Endothelial cell of umbilical vein (primary cell): ENCODE data around the gene SAA4. TPM values are rescaled to one million over a fixed set of nuclear protein-coding genes. Genes with fewer than 3 reads are reported as not detected.

ENCODE experiments used
- BruUV-seq: library from RNA; stranded (reverse); fragments of 400-500 nt; replicated peaks from 2 replicates; lab custom pipeline; 2021; lab: Mats Ljungman, UMichigan
- CTCF ChIA-PET: fragments of 300-600, 350-600 bp; sonication (Branson Sonifier 250); formaldehyde crosslinking; loops from one replicate; lab custom pipeline; 2021; ENCODE audit warnings: antibody characterized with exemption, inconsistent platforms; lab: Charles Lee
- POLR2A ChIA-PET: fragments of 300-600, 350-600 bp; sonication (Branson Sonifier 250); formaldehyde crosslinking; loops from one replicate; lab custom pipeline; 2021; ENCODE audit warnings: antibody characterized with exemption, inconsistent platforms; lab: Charles Lee
- DNase-seq: peaks from one replicate; pipeline ENCODE4 v3.0.0-alpha.2; 2011; ENCODE audit warnings: low read depth, low spot score
- FAIRE-seq: peaks from 2 replicates; lab custom pipeline; 2011; peaks lifted over from hg19 to GRCh38; lab: Jason Lieb, UNC
- H2AFZ ChIP-seq: 2 replicates; pipeline ENCODE4 v1.6.0; 2012; ENCODE audit warnings: low read depth, low read length, control low read depth, inconsistent platforms
- H3K27ac ChIP-seq: 2 replicates; pipeline ENCODE4 v1.5.1; 2011; ENCODE audit warnings: low read depth, mild to moderate bottlenecking, control low read depth, low read length, moderate library complexity; ENCODE audit not compliant: insufficient read depth
- H3K27me3 ChIP-seq, 2 experiments: 2 replicates each; pipeline versions ENCODE4 v1.6.0 to v1.6.1; 2011; ENCODE audit warnings: low read length in 2 of 2, mixed read lengths in 1 of 2; ENCODE audit not compliant: control insufficient read depth in 2 of 2, insufficient read depth in 2 of 2
- H3K36me3 ChIP-seq, 2 experiments: 2 replicates in 1 of 2; 3 replicates in 1 of 2; pipeline ENCODE4 v1.5.1; 2011; ENCODE audit warnings: low read length in 2 of 2, mild to moderate bottlenecking in 1 of 2, moderate library complexity in 1 of 2; ENCODE audit not compliant: control insufficient read depth in 2 of 2, insufficient read depth in 2 of 2; ENCODE audit errors: extremely low read depth in 1 of 2
- H3K4me1 ChIP-seq: 3 replicates; pipeline ENCODE4 v1.5.1; 2011; ENCODE audit warnings: mild to moderate bottlenecking, low read length; ENCODE audit not compliant: control insufficient read depth, insufficient read depth; ENCODE audit errors: extremely low read depth
- H3K4me2 ChIP-seq: 2 replicates; pipeline ENCODE4 v1.6.1; 2011; ENCODE audit warnings: low read length, control low read depth, mixed read lengths; ENCODE audit not compliant: insufficient read depth
- H3K4me3 ChIP-seq, 3 experiments: fragments of 200-600 bp in 1 of 3; sonication (generic), shearing (Covaris generic) in 1 of 3; replicated peaks in 1 of 3; 2 replicates each; pipeline ENCODE4 v1.5.1; 2011 to 2016; ENCODE audit warnings: control low read depth in 3 of 3, low read length in 3 of 3, mild to moderate bottlenecking in 2 of 3, inconsistent platforms in 1 of 3, low read depth in 1 of 3, moderate library complexity in 1 of 3; ENCODE audit not compliant: insufficient read depth in 1 of 3
- H3K79me2 ChIP-seq: 2 replicates; pipeline ENCODE4 v1.6.0; 2012; ENCODE audit warnings: low read length, inconsistent platforms; ENCODE audit not compliant: control insufficient read depth, insufficient read depth
- H3K9ac ChIP-seq: replicated peaks from 2 replicates; pipeline ENCODE3; 2011; ENCODE audit warnings: low read length, control low read depth; ENCODE audit not compliant: insufficient read depth; ENCODE audit errors: extremely low read depth
- H3K9me1 ChIP-seq: replicated peaks from 3 replicates; pipeline ENCODE4 v1.6.0; 2011; ENCODE audit warnings: mild to moderate bottlenecking, low read length; ENCODE audit not compliant: control insufficient read depth, insufficient read depth; ENCODE audit errors: extremely low read depth
- H3K9me3 ChIP-seq: replicated peaks from 2 replicates; pipeline ENCODE4 v1.5.1; 2012; ENCODE audit warnings: low read length, inconsistent platforms; ENCODE audit not compliant: control insufficient read depth, insufficient read depth
- H4K20me1 ChIP-seq: replicated peaks from 2 replicates; pipeline ENCODE3; 2011; ENCODE audit warnings: mild to moderate bottlenecking, low read length; ENCODE audit not compliant: control insufficient read depth, insufficient read depth; ENCODE audit errors: extremely low read depth
- CTCF ChIP-seq, 2 donors: IDR thresholded peaks; 1 replicate in 1 of 2; 2 replicates in 1 of 2; pipeline ENCODE4 v1.5.1; 2011; ENCODE audit warnings: low read length in 2 of 2, mild to moderate bottlenecking in 2 of 2, moderate library complexity in 2 of 2, control low read depth in 1 of 2, inconsistent platforms in 1 of 2, low read depth in 1 of 2; ENCODE audit not compliant: insufficient read depth in 1 of 2; ENCODE audit errors: extremely low read depth in 1 of 2
- FOS ChIP-seq: IDR thresholded peaks from 2 replicates; pipeline ENCODE4 v1.6.1; 2011; ENCODE audit warnings: mild to moderate bottlenecking, low read length, moderate library complexity, borderline replicate concordance; ENCODE audit not compliant: insufficient read depth
- JUN ChIP-seq: IDR thresholded peaks from 2 replicates; pipeline ENCODE4 v1.6.1; 2011; ENCODE audit warnings: borderline replicate concordance, low read depth; ENCODE audit not compliant: insufficient read length, insufficient read depth
- MYC ChIP-seq: IDR thresholded peaks from one replicate; pipeline ENCODE4 v1.6.1; 2011; ENCODE audit warnings: mild to moderate bottlenecking, low read depth, low read length
- dilution Hi-C: fragments of 300-500 bp; cut with MboI; formaldehyde crosslinking; loops from one replicate; pipeline ENCODE4 v1.15.0; 2019; ENCODE audit warnings: low sequenced_read_pairs; ENCODE audit not compliant: extremely low pct_ligation_motif_present
- intact Hi-C: fragments of 100-400 bp; cut with micrococcal nuclease; formaldehyde crosslinking; loops from one replicate; pipeline ENCODE4 v1.10.0; 2022
- polyA plus RNA-seq, 4 experiments: library from polyadenylated mRNA; depleted of rRNA in 3 of 4; stranded (reverse) in 3 of 4; unstranded in 1 of 4; fragments of >200 nt; gene quantifications; 2 replicates each; pipeline versions ENCODE4 v1.2.1 to v1.2.3, GENCODE V29; 2011 to 2012; ENCODE audit warnings: missing spikeins in 1 of 4
- total RNA-seq: library from RNA; stranded (reverse); gene quantifications from 2 replicates; pipeline ENCODE4 v1.2.3, GENCODE V29; 2021

Gene SAA4
- total and polyA plus RNA-seq, 2 donors (not counting 3 experiments of a cell fraction or from before 2014, with no cell fraction given): not detected

GRCh38 chr11:18223591-18224387 lies 12.8 kb downstream of the SAA4 start:
- no peaks in the 10 kb centered on the region for H3K36me3 ChIP-seq
- no peak overlapping the region for H3K9ac ChIP-seq
- no peak overlapping the region for H2AFZ ChIP-seq
- BruUV-seq: no TSS peak
- no peaks in the 10 kb centered on the region for H3K27me3 ChIP-seq
- H3K4me2 ChIP-seq: no peak overlapping the region
- intact Hi-C loops (no loop called here), dilution Hi-C loops (no loop called here)
- no peaks in the 10 kb centered on the region for H3K9me1 ChIP-seq
- TF ChIP-seq FOS: no peak
- no peak for TF ChIP-seq CTCF (IDR thresholded peaks at IDR 0.05; ENCODE audit: extremely low read depth in 1 of 2, insufficient read depth in 1 of 2, low read depth in 1 of 2, low read length in 2 of 2)
- TF ChIP-seq JUN: no peak
- TF ChIP-seq MYC: no peak
- POLR2A ChIA-PET: no interaction called here
- no peak for FAIRE-seq
- no peak overlapping the region for H3K4me3 ChIP-seq
- H3K79me2 ChIP-seq: no peaks in the 10 kb centered on the region
- H3K27ac ChIP-seq: no peak overlapping the region
- no peak for DNase-seq
- H3K9me3 ChIP-seq: no peaks in the 10 kb centered on the region
- H3K4me1 ChIP-seq: no peaks in the 10 kb centered on the region
- H4K20me1 ChIP-seq: no peaks in the 10 kb centered on the region
- CTCF ChIA-PET: interaction anchor here (1.2 to 1.8 kb wide), 3 partner anchors 20 to 108 kb away, joined by 4 to 7 read pairs (median 4); no protein-coding TSS in a partner anchor
